ENCODE data around the gene EDN2. TPM values are rescaled to one million over a fixed set of nuclear protein-coding genes. Genes with fewer than 3 reads are reported as not detected.

EDN2 gene
- total and polyA plus RNA-seq, 2 of the 8 experiments (the other 6 are each of a cell fraction or from before 2014, with no cell fraction given), result 0.32 to 0.39 TPM

DNA sequence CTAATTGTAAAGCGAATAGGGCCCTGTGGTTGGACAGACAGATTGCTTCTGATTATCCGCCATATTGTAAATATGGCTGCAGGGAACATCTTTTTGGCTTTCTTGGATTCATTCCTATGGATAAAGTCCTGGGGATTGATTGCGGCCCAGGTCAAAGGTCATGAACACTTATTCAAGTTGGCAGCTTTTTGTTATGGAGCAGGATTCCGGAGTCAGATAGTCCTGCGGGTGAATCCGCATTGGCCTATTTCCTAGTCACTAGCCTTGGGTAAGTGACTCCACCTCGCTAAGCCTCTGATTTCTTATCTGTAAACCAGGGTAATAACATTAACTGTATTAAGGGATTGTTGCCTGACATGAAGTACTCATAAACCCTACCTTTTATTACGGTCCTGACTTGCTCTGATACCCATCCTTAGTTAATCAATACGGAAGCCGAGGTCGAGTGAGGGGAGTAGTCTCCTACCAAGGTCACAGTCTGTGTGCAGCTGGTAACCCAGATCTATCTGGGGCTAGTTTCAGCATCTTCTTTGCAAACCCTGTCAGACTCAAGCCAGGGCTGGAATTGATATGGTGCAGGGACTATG lies 31.7 kb downstream of the EDN2 start (continued):
- TF ChIP-seq, protein P1, sequence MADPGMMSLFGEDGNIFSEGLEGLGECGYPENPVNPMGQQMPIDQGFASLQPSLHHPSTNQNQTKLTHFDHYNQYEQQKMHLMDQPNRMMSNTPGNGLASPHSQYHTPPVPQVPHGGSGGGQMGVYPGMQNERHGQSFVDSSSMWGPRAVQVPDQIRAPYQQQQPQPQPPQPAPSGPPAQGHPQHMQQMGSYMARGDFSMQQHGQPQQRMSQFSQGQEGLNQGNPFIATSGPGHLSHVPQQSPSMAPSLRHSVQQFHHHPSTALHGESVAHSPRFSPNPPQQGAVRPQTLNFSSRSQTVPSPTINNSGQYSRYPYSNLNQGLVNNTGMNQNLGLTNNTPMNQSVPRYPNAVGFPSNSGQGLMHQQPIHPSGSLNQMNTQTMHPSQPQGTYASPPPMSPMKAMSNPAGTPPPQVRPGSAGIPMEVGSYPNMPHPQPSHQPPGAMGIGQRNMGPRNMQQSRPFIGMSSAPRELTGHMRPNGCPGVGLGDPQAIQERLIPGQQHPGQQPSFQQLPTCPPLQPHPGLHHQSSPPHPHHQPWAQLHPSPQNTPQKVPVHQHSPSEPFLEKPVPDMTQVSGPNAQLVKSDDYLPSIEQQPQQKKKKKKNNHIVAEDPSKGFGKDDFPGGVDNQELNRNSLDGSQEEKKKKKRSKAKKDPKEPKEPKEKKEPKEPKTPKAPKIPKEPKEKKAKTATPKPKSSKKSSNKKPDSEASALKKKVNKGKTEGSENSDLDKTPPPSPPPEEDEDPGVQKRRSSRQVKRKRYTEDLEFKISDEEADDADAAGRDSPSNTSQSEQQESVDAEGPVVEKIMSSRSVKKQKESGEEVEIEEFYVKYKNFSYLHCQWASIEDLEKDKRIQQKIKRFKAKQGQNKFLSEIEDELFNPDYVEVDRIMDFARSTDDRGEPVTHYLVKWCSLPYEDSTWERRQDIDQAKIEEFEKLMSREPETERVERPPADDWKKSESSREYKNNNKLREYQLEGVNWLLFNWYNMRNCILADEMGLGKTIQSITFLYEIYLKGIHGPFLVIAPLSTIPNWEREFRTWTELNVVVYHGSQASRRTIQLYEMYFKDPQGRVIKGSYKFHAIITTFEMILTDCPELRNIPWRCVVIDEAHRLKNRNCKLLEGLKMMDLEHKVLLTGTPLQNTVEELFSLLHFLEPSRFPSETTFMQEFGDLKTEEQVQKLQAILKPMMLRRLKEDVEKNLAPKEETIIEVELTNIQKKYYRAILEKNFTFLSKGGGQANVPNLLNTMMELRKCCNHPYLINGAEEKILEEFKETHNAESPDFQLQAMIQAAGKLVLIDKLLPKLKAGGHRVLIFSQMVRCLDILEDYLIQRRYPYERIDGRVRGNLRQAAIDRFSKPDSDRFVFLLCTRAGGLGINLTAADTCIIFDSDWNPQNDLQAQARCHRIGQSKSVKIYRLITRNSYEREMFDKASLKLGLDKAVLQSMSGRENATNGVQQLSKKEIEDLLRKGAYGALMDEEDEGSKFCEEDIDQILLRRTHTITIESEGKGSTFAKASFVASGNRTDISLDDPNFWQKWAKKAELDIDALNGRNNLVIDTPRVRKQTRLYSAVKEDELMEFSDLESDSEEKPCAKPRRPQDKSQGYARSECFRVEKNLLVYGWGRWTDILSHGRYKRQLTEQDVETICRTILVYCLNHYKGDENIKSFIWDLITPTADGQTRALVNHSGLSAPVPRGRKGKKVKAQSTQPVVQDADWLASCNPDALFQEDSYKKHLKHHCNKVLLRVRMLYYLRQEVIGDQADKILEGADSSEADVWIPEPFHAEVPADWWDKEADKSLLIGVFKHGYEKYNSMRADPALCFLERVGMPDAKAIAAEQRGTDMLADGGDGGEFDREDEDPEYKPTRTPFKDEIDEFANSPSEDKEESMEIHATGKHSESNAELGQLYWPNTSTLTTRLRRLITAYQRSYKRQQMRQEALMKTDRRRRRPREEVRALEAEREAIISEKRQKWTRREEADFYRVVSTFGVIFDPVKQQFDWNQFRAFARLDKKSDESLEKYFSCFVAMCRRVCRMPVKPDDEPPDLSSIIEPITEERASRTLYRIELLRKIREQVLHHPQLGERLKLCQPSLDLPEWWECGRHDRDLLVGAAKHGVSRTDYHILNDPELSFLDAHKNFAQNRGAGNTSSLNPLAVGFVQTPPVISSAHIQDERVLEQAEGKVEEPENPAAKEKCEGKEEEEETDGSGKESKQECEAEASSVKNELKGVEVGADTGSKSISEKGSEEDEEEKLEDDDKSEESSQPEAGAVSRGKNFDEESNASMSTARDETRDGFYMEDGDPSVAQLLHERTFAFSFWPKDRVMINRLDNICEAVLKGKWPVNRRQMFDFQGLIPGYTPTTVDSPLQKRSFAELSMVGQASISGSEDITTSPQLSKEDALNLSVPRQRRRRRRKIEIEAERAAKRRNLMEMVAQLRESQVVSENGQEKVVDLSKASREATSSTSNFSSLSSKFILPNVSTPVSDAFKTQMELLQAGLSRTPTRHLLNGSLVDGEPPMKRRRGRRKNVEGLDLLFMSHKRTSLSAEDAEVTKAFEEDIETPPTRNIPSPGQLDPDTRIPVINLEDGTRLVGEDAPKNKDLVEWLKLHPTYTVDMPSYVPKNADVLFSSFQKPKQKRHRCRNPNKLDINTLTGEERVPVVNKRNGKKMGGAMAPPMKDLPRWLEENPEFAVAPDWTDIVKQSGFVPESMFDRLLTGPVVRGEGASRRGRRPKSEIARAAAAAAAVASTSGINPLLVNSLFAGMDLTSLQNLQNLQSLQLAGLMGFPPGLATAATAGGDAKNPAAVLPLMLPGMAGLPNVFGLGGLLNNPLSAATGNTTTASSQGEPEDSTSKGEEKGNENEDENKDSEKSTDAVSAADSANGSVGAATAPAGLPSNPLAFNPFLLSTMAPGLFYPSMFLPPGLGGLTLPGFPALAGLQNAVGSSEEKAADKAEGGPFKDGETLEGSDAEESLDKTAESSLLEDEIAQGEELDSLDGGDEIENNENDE (IDR thresholded peaks at IDR 0.05; ENCODE audit: insufficient replicate concordance, low read length), result no peak
- TF ChIP-seq ASH2L (IDR thresholded peaks at IDR 0.05; ENCODE audit: low read length) (no peak), RXRA (IDR thresholded peaks at IDR 0.05; ENCODE audit: insufficient read depth, low read depth, low read length) (no peak), RNF2 (IDR thresholded peaks at IDR 0.05; ENCODE audit: borderline replicate concordance, low read depth, low read length, missing control alignments, poor library complexity, severe bottlenecking) (no peak), BRCA1 (IDR thresholded peaks at IDR 0.05; ENCODE audit: low read depth, low read length) (no peak), BCL11A (IDR thresholded peaks at IDR 0.05; ENCODE audit: low read depth in 2 of 2, low read length in 2 of 2) (no peak), POU5F1 (IDR thresholded peaks at IDR 0.05; ENCODE audit: low read depth, low read length) (no peak), BACH1 (IDR thresholded peaks at IDR 0.05; ENCODE audit: low read length) (no peak), EP300 (IDR thresholded peaks at IDR 0.05; ENCODE audit: borderline replicate concordance in 1 of 2, low read depth in 2 of 2, low read length in 2 of 2) (no peak), KDM4A (IDR thresholded peaks at IDR 0.05; ENCODE audit: low read depth, low read length, severe bottlenecking) (no peak), KDM5A (IDR thresholded peaks at IDR 0.05; ENCODE audit: low read length) (no peak)
